Caki2 (cell line): Measurements from ENCODE around the gene STK39. TPM values are rescaled to one million over a fixed set of nuclear protein-coding genes. Genes with fewer than 3 reads are reported as not detected.

Source experiments
- DNase-seq: peaks from one replicate; pipeline ENCODE4 v3.0.0-alpha.2; 2015; ENCODE audit warnings: low read depth
- in situ Hi-C: cut with HindIII; loops from 2 replicates; pipeline ENCODE4 v1.10.0; 2016; ENCODE audit warnings: low sequenced_read_pairs, low pct_unique_long_range_greater_than_20kb, mixed read lengths
- total RNA-seq: library from RNA; depleted of rRNA; stranded (reverse); fragments of >200 nt; shearing (Covaris generic); gene quantifications from 2 replicates; pipeline ENCODE4 v1.2.3, GENCODE V29; 2014; ENCODE audit warnings: low replicate concordance

STK39 gene
- total RNA-seq, 1 experiment from 2014 or later, result 22.3 TPM

DNA sequence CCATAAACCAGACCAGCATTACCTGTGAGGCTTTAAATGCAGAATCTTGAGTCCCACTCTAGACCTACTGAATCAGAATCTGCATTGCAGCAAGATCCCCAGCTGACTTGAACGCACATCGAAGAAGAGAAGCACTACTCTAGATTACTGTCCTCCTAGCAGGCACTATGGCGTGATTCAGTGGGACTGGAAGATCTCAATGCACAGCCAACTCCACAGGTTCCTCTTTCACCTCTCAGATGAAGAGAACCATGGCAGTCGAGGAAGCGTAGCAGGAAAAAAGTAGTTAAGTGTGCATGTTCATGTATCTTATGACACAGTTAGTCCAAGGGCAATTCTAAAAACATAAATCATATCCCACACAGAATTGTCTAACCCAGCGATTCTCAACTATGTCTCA lies 97.4 kb downstream of the STK39 start:
- DNase-seq, result no peak
- in situ Hi-C loops, result no loop called here

- DNase-seq, result no peak
- in situ Hi-C loops, result no loop called here
Measured at GRCh38 chr2:168149150-168149974, 98.0 kb downstream of the STK39 start.

DNA sequence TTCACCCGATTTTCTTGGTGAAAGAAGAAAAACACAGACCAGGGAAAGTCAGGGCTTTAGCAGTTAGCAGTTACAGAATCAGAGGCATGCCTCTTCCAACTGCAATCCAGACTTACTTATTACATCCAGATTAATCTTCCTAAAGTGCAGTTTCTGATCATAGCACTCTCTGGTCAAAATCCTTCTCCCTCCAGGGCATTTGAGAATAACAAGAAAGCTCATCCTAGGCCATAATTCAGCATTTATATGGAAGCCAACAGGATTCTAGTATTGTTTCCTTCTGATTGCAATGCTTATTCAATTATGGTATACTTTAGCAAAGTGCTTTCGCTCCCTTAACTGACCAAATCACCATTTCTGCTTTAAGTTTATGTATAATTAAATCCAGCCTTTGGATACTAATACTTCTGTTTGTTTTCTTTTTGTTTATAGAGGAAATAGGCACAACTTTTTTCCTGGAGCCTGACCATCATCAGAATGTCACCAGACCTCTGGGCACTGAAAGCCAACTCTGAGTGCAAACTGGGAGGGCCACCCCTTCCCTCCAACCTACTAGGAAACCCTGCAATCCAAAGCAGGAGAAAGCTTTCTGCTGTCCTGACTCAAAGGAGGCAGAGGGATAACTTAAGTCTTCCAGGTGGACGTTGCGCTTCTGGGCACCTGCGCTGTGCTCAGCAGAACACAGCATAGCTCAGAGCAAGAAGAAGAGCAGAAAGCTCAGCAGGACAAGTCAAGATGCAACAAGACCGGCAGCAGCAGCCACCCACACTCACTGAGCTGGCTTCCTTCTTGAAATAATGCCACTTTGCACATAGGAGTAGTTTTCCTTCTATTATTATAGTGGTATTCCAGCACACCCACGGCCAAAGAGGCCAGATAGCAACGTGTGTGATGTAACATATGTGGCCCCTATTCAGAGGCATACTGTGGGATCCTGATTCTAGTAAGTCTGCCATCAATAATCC lies 99.3 kb downstream of the STK39 start:
- in situ Hi-C loops, result no loop called here
- DNase-seq, result no peak

DNA sequence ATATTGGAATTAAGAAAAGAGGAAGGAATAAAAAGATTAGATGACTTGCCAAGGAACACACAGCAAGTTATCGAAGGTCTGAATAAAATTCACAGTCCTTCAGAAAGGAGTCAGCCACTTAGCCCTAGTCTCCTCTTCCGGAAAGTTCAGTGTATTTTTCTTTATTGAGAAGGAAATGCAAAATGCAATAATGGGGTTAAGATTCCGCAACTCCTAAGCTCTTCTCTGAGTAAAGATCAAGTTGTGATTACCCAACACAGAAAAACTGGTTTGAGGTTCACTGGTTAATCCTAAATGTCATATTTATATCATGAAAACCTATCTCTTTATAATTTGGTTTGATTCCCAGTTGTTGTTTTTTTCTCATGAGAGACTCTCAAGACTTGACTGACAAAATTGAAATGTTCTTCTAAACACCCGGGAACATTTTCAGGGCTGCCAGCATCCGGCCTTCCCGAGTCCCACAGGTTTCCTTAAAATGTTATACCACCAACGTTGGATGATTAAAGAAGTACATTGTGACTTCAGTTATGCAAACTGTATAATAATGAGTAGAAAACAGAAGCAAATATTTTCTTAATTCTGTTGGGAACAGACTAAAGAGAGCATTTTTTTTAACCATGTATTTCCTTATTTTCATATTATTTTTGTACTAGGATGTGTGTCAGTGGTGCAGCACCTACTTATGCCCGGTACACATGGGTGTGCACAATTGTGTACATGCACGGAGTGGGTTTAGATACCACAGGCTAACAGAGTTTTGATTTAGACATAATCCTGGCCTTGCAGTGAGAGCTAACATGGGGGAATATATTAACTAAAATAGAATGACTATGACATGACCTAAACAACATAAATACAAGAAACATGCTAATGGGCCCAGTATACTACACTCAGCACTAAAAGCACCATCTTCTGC lies 100.2 kb downstream of the STK39 start:
- in situ Hi-C loops, result no loop called here
- DNase-seq, result no peak

GRCh38 chr2:168145426-168146310 lies 101.7 kb downstream of the STK39 start:
- DNase-seq, result no peak
- in situ Hi-C loops, result no loop called here

DNA sequence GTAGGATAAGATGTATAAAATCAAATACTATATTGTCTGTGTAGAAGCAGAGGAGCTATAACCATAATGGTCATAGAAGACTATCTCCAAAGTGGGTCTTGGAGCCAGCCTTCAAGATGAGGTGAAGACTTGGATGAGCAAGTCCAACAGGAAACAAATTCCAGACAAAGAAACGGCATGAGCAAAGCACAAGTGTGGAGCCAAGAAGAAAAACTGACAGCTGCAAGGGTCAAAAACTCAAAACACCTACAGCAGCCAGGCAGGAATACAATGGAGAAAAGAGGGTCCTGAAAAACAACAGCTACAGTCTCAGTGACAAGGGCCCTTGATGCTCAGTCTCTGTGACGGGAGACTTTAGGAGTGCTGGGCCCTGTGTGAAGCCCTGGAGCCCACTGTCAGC lies 102.4 kb downstream of the STK39 start:
- in situ Hi-C loops, result no loop called here

DNA sequence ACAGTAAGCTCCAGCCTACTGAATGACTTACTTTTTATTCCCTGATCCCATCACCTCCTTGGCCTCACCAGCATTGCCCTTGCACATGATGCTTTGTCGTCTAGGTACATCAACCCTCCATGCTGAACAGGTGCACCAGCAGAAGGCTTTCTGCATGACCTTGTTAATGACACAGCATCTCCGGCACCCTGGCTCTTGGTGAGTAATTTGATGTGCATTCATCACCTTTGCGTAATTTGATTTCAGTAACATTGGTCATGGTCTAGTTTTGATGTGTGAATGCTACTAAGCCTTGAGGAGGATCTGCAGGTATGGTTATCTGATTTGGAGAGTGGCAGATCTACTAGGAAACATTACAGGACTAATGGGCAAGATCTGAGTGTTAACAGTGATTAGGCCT lies 103.6 kb downstream of the STK39 start:
- DNase-seq, result no peak
- in situ Hi-C loops, result no loop called here

More for the DNA sequence above, 102.4 kb downstream of the STK39 start:
- DNase-seq, result no peak

DNA sequence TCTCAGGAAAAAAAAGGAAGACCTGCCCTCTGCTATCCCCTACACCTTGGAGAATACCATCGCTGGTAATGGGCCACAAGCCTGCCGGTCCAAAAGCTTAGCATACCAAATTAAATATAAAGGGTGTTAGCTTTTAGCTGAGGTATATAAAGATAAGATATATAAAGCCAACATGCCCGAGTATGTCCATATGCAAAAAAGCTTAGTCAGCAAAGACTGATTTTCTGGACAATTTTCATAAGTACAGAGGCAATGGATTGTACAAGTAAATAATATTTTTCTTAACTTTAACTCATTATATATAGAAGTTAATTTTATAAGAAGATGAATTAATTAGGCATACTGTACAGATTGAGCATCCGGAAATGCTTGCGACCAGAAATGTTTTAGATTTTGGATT lies 106.5 kb downstream of the STK39 start:
- in situ Hi-C loops, result no loop called here
- DNase-seq, result no peak

DNA sequence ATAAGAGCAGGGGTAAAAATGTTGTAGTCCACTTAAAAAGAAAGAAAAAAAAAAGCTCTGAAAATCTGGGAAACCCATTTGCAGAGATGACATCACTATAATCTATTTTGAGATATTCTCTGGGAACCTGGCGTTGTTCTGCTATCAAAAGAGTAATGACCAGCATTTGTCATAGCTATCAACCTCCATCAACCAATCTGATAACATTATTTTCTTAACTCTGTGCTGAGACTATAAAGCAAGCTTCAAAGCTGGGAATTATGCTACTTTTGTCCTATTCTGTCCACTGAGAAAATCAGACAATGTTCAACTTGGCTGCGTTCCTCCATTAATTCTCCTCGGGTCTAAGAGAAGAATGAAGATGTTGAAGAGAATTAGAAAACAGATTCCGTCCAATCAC lies 107.5 kb downstream of the STK39 start:
- DNase-seq, result no peak
- in situ Hi-C loops, result no loop called here

- in situ Hi-C loops, result no loop called here
- no peak for DNase-seq
Measured at GRCh38 chr2:168138901-168139300, 108.5 kb downstream of the STK39 start.

- DNase-seq, result no peak
- in situ Hi-C loops, result no loop called here
Measured at GRCh38 chr2:168138374-168138773, 109.0 kb downstream of the STK39 start.

DNA sequence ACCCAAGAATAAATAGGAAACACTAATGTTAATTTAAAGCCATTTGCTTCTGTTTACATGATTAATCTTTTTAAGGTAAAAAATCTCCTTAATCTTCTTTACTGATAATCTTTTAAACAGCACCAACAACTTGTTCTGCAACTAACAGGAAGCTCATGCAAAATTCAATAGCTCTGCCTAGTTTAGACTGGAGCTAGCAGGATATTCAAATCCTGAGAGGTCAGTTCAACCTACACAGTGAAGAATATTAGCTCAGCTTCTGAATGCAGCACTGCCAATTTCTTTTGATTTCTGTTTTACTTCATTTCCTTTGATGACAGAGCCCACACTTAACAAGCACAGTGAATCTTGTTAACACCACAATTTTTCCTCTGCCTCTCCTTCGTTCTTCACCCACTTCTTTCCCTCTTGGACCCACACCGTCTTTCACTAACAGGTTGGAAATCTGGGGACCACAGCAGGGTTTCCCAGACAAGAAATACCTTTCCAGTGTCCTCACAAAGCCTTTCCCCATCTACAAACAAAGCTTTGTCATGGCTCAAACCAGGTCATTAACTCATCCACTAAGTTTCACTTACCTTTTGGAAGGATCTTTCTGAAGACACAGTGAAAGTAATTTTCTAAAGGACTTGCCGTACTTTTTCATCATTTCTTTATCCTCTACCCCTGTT lies 109.8 kb downstream of the STK39 start:
- no peak for DNase-seq
- in situ Hi-C loops, result no loop called here

DNA sequence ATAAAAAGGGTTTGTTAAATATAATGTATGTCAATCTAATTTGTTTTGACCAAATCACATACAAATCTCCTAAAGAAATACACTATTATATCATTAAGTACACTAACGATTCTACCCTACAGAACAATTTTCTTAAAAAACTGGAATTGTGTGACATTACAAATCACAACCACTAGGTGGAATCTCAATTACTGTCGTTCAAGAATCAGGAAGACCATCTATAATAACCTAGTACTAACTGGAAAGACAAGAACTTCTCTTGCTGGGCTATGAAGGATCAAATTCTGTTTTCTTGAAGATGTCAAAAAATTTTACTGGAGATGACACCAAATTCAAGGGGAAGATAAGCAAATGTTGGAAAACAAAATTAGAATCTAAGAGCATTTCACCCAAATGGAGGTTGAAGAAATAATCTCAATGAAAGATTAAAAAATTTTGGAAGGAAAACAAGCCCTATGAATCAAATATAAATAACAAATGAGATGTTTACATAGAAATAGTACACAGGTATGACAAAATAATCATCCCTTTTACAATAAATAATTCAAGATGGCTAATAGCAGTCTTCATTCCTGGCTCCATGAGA lies 110.9 kb downstream of the STK39 start:
- DNase-seq, result peak; percentile 25
- in situ Hi-C loops, result no loop called here

DNA sequence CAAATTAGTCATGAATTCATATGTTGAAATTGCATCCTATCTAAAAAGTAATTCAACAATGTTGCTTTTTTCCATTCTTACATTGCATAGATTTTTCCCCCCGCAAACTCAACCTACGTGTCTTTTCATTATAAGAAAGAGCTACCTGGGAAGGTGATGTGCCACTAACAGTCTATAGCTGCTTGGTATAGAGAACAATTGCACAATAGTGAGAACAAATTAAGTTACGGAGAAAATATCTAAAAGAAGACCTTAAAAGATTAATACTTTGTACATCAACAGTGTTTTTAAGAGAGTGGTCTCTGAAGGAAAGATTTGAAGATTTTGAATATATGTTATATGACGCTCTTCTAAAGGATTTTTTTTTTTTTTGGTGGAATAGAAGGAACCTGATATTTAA lies 111.8 kb downstream of the STK39 start:
- in situ Hi-C loops, result no loop called here
- no peak for DNase-seq

- DNase-seq, result no peak
- in situ Hi-C loops, result no loop called here
Measured at GRCh38 chr2:168135121-168135520, 112.3 kb downstream of the STK39 start.

DNA sequence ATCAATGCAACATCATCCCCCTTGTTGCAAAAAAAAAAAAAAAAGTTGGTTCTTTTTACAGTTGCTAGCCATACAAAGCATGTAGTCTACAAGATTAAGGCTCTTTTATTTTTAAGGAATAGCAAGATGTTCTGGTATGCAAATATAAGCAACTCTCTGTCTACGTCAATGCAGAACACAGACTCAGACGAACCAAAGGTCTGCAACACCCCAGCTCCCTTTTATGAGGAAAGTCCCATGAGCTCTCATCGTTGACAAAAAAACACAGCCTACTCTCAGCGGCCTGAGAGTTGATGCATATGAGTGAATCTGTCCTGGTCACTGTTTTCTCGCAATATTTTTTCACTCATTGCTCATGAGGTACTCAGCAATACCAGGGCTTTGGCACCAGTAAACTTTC lies 112.9 kb downstream of the STK39 start:
- no peak for DNase-seq
- in situ Hi-C loops, result no loop called here

GRCh38 chr2:168132389-168132788 lies 115.0 kb downstream of the STK39 start:
- in situ Hi-C loops, result no loop called here
- no peak for DNase-seq
